ENCODE measurements around the gene FLCN. TPM values are rescaled to one million over a fixed set of nuclear protein-coding genes. Genes with fewer than 3 reads are reported as not detected.

The FLCN gene
- total RNA-seq, 2 donors from 2014 or later, result 43.8 to 125 TPM

GRCh38 chr17:17180741-17181525, 56.0 kb downstream of the FLCN start:
- intact Hi-C loops (cut with DNase I), result no loop called here
- 77% methylated on average over 13 of the region's 13 CpGs for WGBS
- DNase-seq (ENCODE audit: low spot score), result no peak

GRCh38 chr17:17180141-17180603, 56.8 kb downstream of the FLCN start:
- peak; percentile 84 for DNase-seq (ENCODE audit: low spot score)
- H3K36me3 ChIP-seq, result peaks cover 0 to 23% of the 10 kb centered on the region in 2 donors
- H3K4me1 ChIP-seq (replicated peaks), result no peaks in the 10 kb centered on the region
- TF ChIP-seq CTCF (IDR thresholded peaks at IDR 0.05), result no peak
- TF ChIP-seq POLR2AphosphoS5 (IDR thresholded peaks at IDR 0.05), result peak; percentile 75
- H3K27me3 ChIP-seq (replicated peaks; ENCODE audit: insufficient read depth), result no peaks in the 10 kb centered on the region
- whole genome bisulfite sequencing, result 40% methylated on average over 9 of the region's 9 CpGs
- H3K27ac ChIP-seq, result peak overlapping the region; percentile 48 to 61
- H3K9me3 ChIP-seq, result no peaks in the 10 kb centered on the region
- intact Hi-C loops (cut with DNase I), result no loop called here
- no peak overlapping the region for H3K4me3 ChIP-seq

More at GRCh38 chr17:17180741-17181525, 56.0 kb downstream of the FLCN start:
- TF ChIP-seq CTCF (IDR thresholded peaks at IDR 0.05), result no peak
- TF ChIP-seq POLR2A (IDR thresholded peaks at IDR 0.05), result no peak
- no peak for TF ChIP-seq POLR2AphosphoS5 (IDR thresholded peaks at IDR 0.05)
- Histone ChIP-seq H3K9me3 (no peaks in the 10 kb centered on the region), H3K27ac (peak overlapping the region in 1 of 2 donors; percentile 28), H3K4me1 (replicated peaks) (no peaks in the 10 kb centered on the region), H3K27me3 (replicated peaks; ENCODE audit: insufficient read depth) (no peaks in the 10 kb centered on the region), H3K36me3 (peaks cover 0 to 15% of the 10 kb centered on the region in 2 donors), H3K4me3 (no peak overlapping the region)

- 82% methylated on average over 2 of the region's 2 CpGs for WGBS
- intact Hi-C loops (cut with DNase I), result no loop called here
- Histone ChIP-seq H3K36me3 (peaks cover 0 to 24% of the 10 kb centered on the region in 2 donors), H3K4me3 (no peak overlapping the region), H3K4me1 (replicated peaks) (no peaks in the 10 kb centered on the region), H3K27ac (peak overlapping the region; percentile 48 to 61), H3K9me3 (no peaks in the 10 kb centered on the region), H3K27me3 (replicated peaks; ENCODE audit: insufficient read depth) (no peaks in the 10 kb centered on the region)
- no peak for DNase-seq (ENCODE audit: low spot score)
- TF ChIP-seq CTCF (IDR thresholded peaks at IDR 0.05), result no peak
- TF ChIP-seq POLR2A (IDR thresholded peaks at IDR 0.05), result no peak
- no peak for TF ChIP-seq POLR2AphosphoS5 (IDR thresholded peaks at IDR 0.05)
These were observed 57.6 kb downstream of the FLCN start for GRCh38 chr17:17179371-17179827.

- DNase-seq (ENCODE audit: low spot score), result no peak
- intact Hi-C loops (cut with DNase I), result no loop called here
- no peaks in the 10 kb centered on the region for H3K4me1 ChIP-seq (replicated peaks)
- no peaks in the 10 kb centered on the region for H3K9me3 ChIP-seq
- H3K36me3 ChIP-seq, result peaks cover 0 to 24% of the 10 kb centered on the region in 2 donors
- TF ChIP-seq POLR2AphosphoS5 (IDR thresholded peaks at IDR 0.05) (no peak), CTCF (IDR thresholded peaks at IDR 0.05) (no peak)
- WGBS, result 91% methylated on average over 12 of the region's 12 CpGs
- H3K27me3 ChIP-seq (replicated peaks; ENCODE audit: insufficient read depth), result no peaks in the 10 kb centered on the region
- H3K4me3 ChIP-seq, result no peak overlapping the region
- no peak overlapping the region for H3K27ac ChIP-seq
These were observed 59.8 kb downstream of the FLCN start for GRCh38 chr17:17177176-17177575.

GRCh38 chr17:17176341-17176740, 60.6 kb downstream of the FLCN start:
- intact Hi-C loops (cut with DNase I), result no loop called here
- Histone ChIP-seq H3K9me3 (no peaks in the 10 kb centered on the region), H3K27me3 (replicated peaks; ENCODE audit: insufficient read depth) (no peaks in the 10 kb centered on the region), H3K4me3 (no peak overlapping the region), H3K4me1 (replicated peaks) (no peaks in the 10 kb centered on the region), H3K36me3 (peaks cover 0 to 24% of the 10 kb centered on the region in 2 donors), H3K27ac (no peak overlapping the region)
- no peak for TF ChIP-seq POLR2AphosphoS5 (IDR thresholded peaks at IDR 0.05)
- no peak for TF ChIP-seq CTCF (IDR thresholded peaks at IDR 0.05)
- TF ChIP-seq POLR2A (IDR thresholded peaks at IDR 0.05), result no peak
- DNase-seq (ENCODE audit: low spot score), result no peak
- WGBS, result 92% methylated on average over 12 of the region's 12 CpGs

Measured in prostate gland (tissue), 2 donors.